AG09319 (cell line): Measurements from ENCODE around the gene RPN1.

Experiments used
- DNase-seq: peaks from one replicate; pipeline ENCODE4 v3.0.0-alpha.2; 2010; ENCODE audit warnings: low read depth; ENCODE audit errors: extremely low read depth
- TF ChIP-seq, protein P1 (sequence below): IDR thresholded peaks from 2 replicates; pipeline ENCODE4 v1.5.1; 2011; ENCODE audit warnings: low read depth, mild to moderate bottlenecking, inconsistent platforms, low read length, moderate library complexity

The RPN1 gene

GRCh38 chr3:128607710-128608048, 42.9 kb downstream of the RPN1 start:
- DNase-seq = no peak
- TF ChIP-seq, protein P1, sequence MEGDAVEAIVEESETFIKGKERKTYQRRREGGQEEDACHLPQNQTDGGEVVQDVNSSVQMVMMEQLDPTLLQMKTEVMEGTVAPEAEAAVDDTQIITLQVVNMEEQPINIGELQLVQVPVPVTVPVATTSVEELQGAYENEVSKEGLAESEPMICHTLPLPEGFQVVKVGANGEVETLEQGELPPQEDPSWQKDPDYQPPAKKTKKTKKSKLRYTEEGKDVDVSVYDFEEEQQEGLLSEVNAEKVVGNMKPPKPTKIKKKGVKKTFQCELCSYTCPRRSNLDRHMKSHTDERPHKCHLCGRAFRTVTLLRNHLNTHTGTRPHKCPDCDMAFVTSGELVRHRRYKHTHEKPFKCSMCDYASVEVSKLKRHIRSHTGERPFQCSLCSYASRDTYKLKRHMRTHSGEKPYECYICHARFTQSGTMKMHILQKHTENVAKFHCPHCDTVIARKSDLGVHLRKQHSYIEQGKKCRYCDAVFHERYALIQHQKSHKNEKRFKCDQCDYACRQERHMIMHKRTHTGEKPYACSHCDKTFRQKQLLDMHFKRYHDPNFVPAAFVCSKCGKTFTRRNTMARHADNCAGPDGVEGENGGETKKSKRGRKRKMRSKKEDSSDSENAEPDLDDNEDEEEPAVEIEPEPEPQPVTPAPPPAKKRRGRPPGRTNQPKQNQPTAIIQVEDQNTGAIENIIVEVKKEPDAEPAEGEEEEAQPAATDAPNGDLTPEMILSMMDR = no peak

DNA sequence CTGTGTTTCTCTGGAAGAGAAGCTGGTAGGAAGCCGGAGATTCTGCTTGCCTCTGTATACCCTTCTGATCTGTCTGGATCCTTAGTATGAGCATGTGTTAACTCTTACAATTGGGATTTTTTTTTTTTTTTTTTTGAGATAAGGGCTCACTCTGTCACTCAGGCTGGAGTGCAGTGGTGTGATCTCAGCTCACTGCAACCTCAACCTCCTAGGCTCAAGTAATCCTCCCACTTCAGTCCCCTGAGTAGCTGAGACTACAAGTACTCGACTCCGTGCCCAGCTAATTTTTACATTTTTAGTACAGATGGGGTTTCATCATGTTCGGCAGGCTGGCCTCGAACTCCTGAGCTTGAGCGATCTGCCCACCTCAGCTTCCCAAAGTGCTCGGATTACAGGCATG, 44.5 kb downstream of the RPN1 start:
- DNase-seq = no peak
- TF ChIP-seq, protein P1 = no peak

- no peak for DNase-seq
Observed at GRCh38 chr3:128605091-128606046, 45.2 kb downstream of the RPN1 start.

DNA sequence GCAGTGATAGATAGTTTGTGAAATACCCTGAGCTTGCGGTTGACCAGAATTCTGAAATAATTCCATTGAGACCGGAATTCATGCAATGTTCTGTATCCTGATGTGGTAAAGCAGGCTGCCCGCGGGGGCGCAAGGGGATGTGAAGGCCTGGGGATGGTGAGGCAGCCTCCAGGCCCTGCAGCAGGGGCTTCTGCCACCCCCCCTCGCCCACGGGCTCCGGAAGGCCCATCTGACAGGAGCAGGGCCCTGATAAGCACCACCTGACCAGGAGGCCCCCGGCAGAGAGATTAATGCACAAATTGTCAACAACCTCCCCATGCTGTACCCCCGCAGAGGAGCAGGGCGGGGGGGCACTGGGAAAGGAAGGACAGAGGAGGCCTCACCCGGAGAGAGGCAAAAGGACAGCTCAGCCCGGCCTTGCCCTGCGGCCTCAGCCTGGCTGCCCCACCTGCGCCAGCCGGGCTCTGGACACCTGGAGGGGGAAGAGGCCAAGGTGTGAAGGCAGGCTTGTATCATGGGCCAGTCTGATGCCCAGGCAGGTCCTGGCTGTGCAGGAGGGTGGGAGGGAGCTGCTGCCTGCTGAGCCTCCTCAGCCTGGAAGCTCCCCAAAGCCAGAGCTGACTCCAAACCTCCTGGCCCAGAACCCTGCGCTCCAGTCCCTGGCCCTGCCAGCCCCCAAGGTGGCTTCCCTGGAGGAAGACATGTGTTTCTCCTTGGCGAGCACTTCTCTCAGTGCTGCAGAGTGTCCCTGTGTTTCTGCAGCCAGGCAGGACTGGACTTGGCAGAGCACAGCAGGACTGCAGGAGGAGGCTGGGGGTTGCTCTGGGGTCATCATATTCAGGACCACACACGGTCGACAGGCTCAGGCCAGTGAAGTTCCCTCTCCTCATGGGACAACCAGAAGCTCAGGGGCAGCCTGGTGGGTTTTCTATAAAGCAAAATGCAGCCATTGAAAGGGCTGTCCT, 46.5 kb downstream of the RPN1 start:
- DNase-seq = no peak
- TF ChIP-seq, protein P1 = no peak

More at GRCh38 chr3:128605091-128606046, 45.2 kb downstream of the RPN1 start:
- TF ChIP-seq, protein P1 = no peak

DNA sequence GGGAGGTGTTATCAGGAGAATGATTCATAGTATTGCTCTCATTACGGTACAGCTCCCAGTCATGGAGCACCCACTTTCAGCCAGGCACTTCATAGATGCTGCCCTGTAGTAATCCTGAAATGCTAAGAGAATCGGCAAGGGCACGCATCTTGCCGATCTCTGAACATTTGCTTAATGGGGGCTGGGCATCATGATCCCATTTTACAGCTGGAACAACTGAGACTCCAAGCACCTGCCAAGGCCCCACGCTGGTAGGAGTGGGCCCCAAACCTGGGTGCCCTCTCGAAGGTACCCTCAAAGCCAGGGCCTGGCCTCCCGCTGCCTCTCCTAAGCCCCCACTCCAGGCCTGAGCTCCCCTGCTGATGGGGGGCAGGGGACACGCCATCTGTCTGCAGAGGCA, 47.3 kb downstream of the RPN1 start:
- no peak for DNase-seq
- TF ChIP-seq, protein P1 = no peak

DNA sequence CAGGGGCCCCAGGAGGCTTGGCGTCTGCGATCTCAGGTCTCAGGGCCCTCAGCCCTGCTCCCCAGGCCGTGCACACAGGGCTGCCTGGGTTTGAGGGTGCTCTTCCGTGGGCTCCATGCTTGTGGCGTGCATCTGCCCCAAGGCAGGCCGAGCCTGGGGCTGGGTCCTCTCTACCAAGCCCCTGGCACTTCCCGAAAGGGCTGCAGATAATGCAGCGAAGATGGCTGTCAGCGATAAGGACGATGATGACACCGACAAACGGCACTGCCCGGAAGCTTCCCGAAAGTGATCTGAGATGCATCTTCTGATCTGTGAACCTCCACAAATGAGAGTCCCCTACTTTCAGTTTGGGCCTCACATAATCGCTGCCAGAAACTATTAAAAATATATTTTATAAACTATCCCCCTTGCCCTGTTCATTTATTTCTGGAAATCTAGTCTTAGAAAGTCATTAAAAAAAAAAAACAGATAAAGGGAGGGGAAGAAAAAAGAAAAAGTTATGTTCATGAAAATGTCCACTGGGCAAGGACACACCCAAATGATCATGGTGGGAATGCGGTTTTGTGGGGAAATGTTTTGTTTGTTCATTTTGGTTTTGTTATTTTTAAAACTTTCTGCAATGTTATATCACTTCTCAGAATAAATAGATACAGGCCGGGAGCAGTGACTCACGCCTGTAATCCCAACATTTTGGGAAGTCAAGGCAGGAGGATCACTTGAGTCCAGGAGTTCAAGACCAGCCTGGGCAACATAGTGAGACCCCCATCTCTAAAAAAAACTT, 51.5 kb downstream of the RPN1 start:
- DNase-seq = no peak
- TF ChIP-seq, protein P1 = no peak
